HG02870 (cell line): ENCODE results near the gene GRIK5.
A peak's percentile ranks its signal among the peaks of the same experiment; 100 is the strongest.

ENCODE experiments used
- ATAC-seq: cut with Tn5 transposase; IDR thresholded peaks from one replicate; pipeline ENCODE4 v1.9.1; 2021; ENCODE audit warnings: mild to moderate bottlenecking, moderate library complexity; ENCODE audit not compliant: unreplicated experiment

GRIK5 gene

GRCh38 chr19:42076380-42076944 is 6.5 kb upstream of the GRIK5 start:
- no peak for ATAC-seq

GRCh38 chr19:42075616-42076379 is 5.8 kb upstream of the GRIK5 start, which contains the start of gene ZNF574:
TSS of gene ZNF574 (plus strand) at chr19:42076166. CDS start at chr19:42078607, 2,441 bp downstream.
- peak; percentile 94 for ATAC-seq

GRCh38 chr19:42075364-42075615 is 5.3 kb upstream of the GRIK5 start:
- ATAC-seq: no peak

GRCh38 chr19:42074513-42075363 is 4.7 kb upstream of the GRIK5 start:
- no peak for ATAC-seq

GRCh38 chr19:42071247-42071646 is 1.2 kb upstream of the GRIK5 start:
- ATAC-seq: no peak

- ATAC-seq: no peak
Measured at GRCh38 chr19:42068756-42069571, 1.0 kb downstream of the GRIK5 start.

GRCh38 chr19:42068361-42068755 is 1.6 kb downstream of the GRIK5 start:
- ATAC-seq: no peak

GRCh38 chr19:42067315-42067888 is 2.6 kb downstream of the GRIK5 start:
- no peak for ATAC-seq

GRCh38 chr19:42066075-42066754 is 3.8 kb downstream of the GRIK5 start:
- ATAC-seq: no peak

GRCh38 chr19:42065511-42065910 is 4.5 kb downstream of the GRIK5 start:
- no peak for ATAC-seq

- no peak for ATAC-seq
Measured at GRCh38 chr19:42065051-42065450, 5.0 kb downstream of the GRIK5 start.

- no peak for ATAC-seq
Measured at GRCh38 chr19:42064432-42064831, 5.6 kb downstream of the GRIK5 start.

- ATAC-seq: no peak
Measured at GRCh38 chr19:42062381-42062780, 7.6 kb downstream of the GRIK5 start.

- ATAC-seq: no peak
Measured at GRCh38 chr19:42060117-42060516, 9.9 kb downstream of the GRIK5 start.

- ATAC-seq: no peak
Measured at GRCh38 chr19:42059196-42059595, 10.8 kb downstream of the GRIK5 start.

- no peak for ATAC-seq
Measured at GRCh38 chr19:42057846-42058245, 12.2 kb downstream of the GRIK5 start.

GRCh38 chr19:42054205-42054604 is 15.8 kb downstream of the GRIK5 start:
- ATAC-seq: no peak

GRCh38 chr19:42053037-42053935 is 16.7 kb downstream of the GRIK5 start:
- ATAC-seq: no peak

- ATAC-seq: no peak
Measured at GRCh38 chr19:42052241-42052863, 17.7 kb downstream of the GRIK5 start.
